HG02610 (cell line): ENCODE data around the gene ETV4.
A peak's percentile ranks its signal among the peaks of the same experiment; 100 is the strongest.

Experiments
- ATAC-seq: cut with Tn5 transposase; IDR thresholded peaks from one replicate; pipeline ENCODE4 v1.9.1; 2021; ENCODE audit warnings: mild to moderate bottlenecking, moderate library complexity; ENCODE audit not compliant: unreplicated experiment

ETV4 gene

GRCh38 chr17:43546319-43547188 lies at the start of gene ETV4:
Gene ETV4 (minus strand): TSS chr17:43546340. CDS start chr17:43545617, 723 bp downstream.
- peak; percentile 83 for ATAC-seq

DNA sequence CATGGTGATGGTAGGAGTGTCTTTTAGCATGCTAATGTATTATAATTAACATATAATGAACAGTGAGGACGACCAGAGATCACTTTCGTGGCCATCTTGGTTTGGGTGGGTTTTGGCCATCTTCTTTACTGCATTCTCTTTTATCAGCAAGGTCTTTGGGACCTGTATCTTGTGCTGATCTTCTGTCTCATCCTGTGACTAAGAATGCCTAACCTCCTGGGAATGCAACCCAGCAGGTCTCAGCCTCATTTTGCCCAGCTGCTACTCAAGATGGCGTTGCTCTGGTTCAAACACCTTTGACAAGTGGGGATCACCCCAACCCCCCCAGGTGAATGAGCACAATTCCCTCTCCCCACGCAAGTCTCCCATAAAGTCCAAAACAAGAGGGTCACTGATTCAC lies 49.3 kb upstream of the ETV4 start:
- no peak for ATAC-seq

DNA sequence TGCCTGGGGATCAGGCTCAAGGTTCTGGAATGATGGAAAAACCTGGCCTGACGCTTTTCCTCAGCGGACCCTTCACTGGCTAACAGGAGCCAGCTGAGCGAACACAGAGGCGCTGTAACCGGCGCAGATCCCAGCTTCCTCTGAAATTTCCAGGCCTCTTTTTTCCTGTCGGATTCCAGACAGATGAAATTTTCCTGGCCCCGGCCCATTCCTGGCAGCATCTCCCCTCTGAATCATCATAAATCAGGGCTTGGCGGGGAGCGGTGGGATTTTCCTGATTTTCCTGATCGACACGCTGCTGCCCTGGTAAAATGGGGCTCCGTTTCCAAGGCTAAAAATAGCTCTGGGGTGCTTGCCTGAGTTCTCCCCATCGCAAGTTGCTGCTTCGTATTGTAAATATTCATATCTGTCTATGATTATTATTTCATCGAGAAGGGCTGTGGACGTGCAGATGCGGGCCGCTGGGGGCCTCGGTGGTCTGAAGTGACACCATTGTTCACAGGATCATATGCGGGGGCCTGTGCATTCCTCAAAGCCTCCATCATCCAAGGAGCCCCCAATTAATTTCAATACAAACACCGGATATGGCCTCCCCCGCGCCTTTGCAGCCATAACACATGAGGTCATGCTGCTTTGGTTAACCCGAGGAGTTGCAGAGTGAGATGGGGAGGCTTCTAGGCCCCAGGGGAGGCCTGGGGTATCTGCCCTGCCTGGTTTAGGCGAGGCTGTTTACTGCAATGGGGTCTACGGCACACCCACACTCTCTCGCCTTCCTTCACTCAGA lies 45.8 kb upstream of the ETV4 start:
- no peak for ATAC-seq

DNA sequence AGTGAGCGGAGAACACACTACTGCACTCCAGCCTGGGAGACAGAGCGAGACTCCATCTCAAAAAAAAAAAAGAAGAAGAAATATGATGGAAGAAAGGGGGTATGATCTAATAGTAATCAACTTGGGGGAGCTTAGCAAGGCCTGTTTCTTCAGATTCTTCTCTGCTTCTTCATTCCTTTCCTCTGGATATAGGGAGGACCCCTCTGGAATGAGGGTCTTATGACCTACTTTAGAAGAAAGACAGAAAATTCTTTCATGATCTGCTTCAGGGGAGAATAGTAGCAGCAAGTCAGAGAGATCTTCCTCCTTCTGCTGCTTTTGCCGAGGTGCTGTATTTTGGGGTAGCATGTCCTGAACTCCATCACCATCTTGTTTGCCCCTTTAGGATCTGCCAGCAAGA lies 44.9 kb upstream of the ETV4 start:
- ATAC-seq = no peak

DNA sequence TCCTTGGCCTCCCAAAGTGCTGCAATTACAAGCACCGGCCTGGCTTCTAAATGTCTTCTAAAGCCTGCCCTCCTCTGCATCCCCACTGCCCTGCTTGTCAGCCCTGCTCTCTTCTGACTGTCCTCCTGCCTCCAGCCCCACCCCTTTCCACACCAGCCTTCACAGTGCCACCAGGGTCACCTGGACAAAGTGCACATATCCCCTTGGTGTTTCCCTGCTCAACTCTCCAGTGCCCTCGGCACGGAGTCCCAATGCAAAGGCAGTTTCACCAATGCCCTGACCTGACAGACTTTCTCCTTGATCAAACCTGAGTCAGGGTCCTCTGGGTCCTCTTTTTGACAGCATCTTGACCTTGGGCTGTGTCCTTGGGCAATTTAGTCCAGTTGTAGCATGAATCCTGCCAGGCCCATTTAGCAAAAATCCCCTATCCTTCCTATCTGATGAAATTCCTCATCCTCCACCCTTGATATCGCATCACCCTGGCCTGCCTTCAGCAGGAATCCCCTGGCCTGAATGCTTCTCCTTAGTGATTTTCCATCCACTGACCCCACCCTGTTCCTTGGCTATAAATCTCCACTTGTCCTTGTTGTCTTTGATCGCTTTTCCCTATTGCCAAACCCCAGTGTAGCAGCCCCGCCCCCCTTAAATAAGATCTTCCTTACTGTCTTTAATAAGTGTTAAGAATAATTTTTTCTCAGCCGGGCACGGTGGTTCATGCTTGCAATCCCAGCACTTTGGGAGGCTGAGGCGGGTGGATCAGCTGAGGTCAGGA lies 42.7 kb upstream of the ETV4 start:
- ATAC-seq = no peak

DNA sequence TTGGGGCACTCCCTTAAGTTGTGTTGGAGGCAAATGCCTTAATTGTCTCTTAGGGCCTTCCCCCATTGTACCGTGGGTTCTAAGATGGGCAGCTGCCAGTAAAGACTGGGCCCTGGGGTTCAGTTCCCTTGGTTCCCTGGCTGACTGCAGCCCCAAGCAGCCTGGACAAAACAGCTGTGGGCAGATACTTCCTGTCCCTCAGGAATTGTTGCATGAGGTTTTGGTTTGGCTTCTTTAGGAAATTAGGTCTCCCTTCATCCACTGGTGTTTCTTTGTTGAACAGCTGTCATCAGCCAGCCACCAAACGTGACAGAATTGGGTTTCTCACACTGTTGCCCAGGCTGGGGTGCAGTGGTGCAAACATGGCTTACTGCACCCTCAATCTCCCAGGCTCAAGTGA lies 42.0 kb upstream of the ETV4 start:
- no peak for ATAC-seq

GRCh38 chr17:43587647-43588046 lies 41.5 kb upstream of the ETV4 start:
- no peak for ATAC-seq

- no peak for ATAC-seq
Measured at GRCh38 chr17:43584666-43585102, 38.5 kb upstream of the ETV4 start.

GRCh38 chr17:43583332-43583731 lies 37.2 kb upstream of the ETV4 start:
- ATAC-seq = no peak

DNA sequence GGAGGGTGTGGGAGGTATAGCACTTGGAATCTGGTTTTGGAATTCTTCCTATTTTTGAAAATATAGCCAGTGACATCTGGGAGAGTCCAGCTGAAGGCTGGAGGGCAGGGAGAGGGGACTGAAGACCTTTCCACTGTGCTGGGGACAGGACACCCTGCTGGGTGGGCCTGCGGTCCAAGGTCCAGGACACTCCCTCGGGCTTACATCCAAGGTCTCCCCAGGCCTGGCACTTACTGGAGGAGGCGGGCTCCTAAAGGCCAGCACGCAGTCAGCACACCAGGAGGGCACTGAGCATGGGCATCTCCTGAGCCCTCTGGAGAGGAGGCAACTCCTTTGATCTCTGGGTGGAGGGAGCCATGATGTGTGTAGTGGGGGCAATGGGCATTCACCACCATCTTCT lies 35.5 kb upstream of the ETV4 start:
- ATAC-seq = no peak

DNA sequence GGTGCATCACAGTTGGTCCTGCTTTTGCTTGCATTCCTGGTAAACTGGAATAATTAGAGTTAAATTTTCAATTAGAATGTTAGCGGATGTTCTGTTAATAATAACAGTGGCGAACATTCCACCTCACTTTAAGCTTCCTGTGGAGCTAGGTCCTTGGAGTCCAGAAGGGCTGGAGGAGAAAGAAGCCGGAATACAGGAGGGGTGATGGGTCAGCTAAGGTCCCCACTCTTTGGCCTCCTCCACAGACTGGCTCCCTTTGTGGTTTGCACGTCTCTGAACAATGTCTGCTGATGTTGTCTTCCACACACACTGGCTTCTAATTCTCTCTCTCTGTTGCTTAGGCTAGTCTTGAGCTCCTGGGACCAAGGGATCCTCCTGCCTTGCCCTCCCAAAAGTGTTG lies 35.0 kb upstream of the ETV4 start:
- ATAC-seq = no peak

DNA sequence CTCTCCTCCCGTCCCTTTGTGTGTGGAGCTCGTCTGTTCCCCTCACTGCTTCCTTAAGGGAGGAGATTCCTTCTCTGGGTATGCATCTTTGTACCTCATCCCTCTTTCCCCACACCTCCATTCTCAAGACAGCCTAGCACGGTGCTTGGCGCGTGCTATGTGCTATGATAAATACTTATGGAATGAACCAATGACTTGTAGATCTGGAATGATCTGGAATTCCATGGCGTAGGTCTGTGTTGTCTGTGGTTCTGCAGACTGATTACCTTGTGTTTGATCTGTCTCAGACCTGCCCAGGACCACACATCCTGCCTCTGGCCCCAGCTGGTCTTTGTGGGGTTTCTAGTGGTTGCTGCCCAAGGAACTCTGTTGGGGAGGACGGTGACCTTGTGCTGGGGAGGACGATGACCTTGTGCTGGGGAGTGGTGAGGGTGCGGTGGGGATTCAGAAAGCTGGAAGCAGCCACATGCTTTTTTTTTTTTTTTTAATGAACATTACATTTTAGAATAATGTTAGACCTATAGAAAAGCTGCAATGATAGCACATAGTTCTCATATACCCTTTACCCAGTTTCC lies 33.5 kb upstream of the ETV4 start:
- ATAC-seq = no peak

DNA sequence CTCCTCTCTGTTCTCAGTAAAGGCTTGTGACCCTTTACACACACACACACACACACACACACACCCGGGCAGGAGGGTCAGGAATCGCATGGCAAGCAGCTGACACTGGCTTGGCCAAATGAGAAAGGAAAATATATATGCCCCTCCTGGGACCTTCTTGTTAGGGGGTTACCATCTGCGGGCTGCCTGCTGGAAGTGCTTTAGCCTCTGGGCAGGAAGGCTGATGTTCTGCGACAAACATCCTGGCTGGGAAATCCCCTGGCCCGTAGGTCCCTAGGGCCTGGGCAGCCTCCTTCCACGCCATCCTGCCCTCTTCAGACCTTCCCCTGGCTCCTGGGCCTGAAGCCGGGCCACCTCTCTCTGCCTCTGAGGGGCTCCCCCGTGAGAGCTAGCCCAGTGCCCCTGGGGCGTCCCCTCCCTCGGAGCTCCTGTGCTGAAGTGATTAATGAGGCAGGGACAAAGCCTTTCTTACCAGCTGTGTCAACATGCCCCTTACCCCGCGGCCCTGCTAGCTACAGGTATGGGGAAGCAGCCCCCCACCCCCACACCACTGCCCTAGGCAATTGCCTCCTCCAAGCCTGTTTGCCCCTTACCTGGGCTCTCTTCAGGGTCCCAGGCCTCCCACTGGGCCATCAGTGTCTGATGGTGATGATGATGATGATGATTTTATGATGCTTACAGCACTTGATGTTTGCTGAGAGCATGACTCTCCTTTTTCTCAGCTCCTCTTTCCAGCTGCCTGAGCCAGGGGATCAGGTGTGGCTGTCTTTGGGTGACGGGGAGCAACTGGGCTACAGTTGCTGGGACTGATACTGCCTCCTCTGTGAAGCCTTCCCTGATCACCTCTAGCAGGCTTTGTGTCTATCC lies 32.8 kb upstream of the ETV4 start:
- ATAC-seq = peak; percentile 80

DNA sequence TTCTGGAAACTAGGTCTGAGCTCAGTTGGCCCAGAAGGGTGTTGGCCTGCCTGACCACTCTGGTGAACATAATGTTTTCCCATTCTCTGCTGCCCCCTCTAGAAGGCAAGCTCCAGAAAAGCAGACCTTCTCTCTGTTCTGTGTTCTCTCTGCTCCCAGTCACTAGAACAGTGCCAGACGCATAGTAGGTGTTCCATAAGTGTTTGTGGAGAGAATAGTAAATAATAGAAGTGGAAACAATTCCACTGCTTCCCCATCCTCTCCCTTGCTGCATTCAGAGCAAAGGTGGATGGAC lies 32.2 kb upstream of the ETV4 start:
- ATAC-seq = no peak

DNA sequence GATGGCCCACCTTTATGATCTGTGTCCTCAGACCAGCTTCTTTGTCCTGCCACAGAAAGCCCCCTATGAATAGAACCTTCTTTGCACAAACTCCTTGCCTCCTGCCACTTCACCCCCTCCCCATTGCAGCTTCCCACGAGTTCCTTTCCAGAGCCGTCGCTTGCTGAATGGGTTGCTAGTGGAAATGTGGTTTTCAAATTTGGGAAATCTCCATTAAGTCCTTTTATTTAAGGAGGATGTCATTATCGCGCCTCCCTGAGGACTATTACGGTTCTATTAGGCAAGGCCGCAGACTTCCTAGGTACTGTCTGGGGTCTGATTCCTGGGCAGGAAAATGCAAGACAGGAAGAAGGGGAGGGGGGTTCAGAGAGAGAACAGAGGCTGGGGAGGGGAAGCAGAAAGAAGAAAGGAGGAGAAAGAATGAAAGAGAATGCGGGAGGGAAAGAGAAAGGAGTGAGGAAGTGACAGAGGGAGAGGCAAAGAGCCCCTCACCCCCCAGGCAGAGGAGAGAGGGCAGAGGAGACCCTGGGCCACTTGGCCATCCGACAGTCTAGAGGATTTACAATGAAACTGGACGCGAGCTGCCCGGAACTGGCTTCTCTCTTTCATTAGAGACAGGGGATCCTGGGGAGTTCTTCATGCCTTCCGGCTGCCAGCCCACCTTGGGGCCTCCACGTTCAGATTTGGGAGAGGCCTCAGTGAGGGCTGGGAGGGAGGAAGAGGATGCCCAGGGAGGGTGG lies 31.7 kb upstream of the ETV4 start:
- no peak for ATAC-seq

GRCh38 chr17:43576563-43577229 lies 30.6 kb upstream of the ETV4 start:
- ATAC-seq = no peak

GRCh38 chr17:43574896-43575525 lies 28.9 kb upstream of the ETV4 start:
- no peak for ATAC-seq

DNA sequence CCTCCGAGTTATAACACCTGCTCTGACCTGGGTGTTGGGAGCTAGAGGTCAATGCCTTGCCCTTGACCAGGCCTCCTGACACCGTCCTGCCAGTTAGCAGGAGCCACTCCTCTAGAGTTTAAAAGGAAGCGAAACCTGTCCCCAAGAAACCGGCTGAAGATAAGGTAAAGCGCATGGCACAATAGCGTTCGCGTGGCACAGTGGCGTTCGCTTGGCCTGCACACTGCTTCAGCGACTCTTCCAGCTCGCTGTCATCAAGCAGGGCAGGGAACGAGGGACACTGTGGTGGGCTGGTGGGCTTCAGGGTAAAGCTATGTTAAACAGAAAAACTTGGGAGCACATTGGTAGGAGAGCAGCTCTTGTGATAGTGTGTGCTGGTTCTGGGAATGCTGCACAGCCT lies 28.2 kb upstream of the ETV4 start:
- no peak for ATAC-seq
